Measurements from ENCODE around the gene INTS7. TPM values are rescaled to one million over a fixed set of nuclear protein-coding genes. Genes with fewer than 3 reads are reported as not detected.
"Not testable (repeated sequence)": the region's sequence is repeated elsewhere in the genome, so short reads cannot be mapped to it uniquely, and the experiment has no call there.

The INTS7 gene
- total RNA-seq, 6 experiments from 2014 or later: 9.6 to 14.5 (median 13.3) TPM

GRCh38 chr1:212002536-212002935 lies 32.8 kb downstream of the INTS7 start:
- Mint-ChIP-seq H3K4me1 (ENCODE audit: low read depth) (peaks cover 10% of the 10 kb centered on the region), H3K4me3 (no peak overlapping the region), H3K27me3 (ENCODE audit: insufficient read depth) (0 out of 2 replicates have a peak, but pooled peaks cover 2% of the 10 kb centered on the region), H3K27ac (no peak overlapping the region), H3K9me3 (no peaks in the 10 kb centered on the region), H3K36me3 (ENCODE audit: low read depth) (peaks cover 24% of the 10 kb centered on the region)
- no peak for TF ChIP-seq CTCF (IDR thresholded peaks at IDR 0.05)
- no peak for DNase-seq

- not testable (repeated sequence) for H3K27me3 Mint-ChIP-seq (ENCODE audit: insufficient read depth); DNase-seq; H3K4me1 Mint-ChIP-seq (ENCODE audit: low read depth); H3K4me3 Mint-ChIP-seq; H3K9me3 Mint-ChIP-seq; H3K27ac Mint-ChIP-seq
- peaks cover 20% of the 10 kb centered on the region for H3K36me3 Mint-ChIP-seq (ENCODE audit: low read depth)
Observed at GRCh38 chr1:211997426-211997825, 37.9 kb downstream of the INTS7 start.

- Mint-ChIP-seq H3K27me3 (ENCODE audit: insufficient read depth) (no peaks in the 10 kb centered on the region), H3K27ac (no peak overlapping the region; the same call in 1 of the 2 replicates), H3K4me1 (ENCODE audit: low read depth) (no peaks in the 10 kb centered on the region), H3K4me3 (no peak overlapping the region), H3K36me3 (ENCODE audit: low read depth) (peaks cover 1% of the 10 kb centered on the region; the same call in 1 of the 2 replicates), H3K9me3 (no peaks in the 10 kb centered on the region)
- no peak for TF ChIP-seq CTCF (IDR thresholded peaks at IDR 0.05)
- DNase-seq: no peak
Observed at GRCh38 chr1:211991695-211992094, 43.7 kb downstream of the INTS7 start.

- Mint-ChIP-seq H3K4me3 (no peak overlapping the region), H3K27ac (no peak overlapping the region), H3K9me3 (no peaks in the 10 kb centered on the region), H3K4me1 (ENCODE audit: low read depth) (no peaks in the 10 kb centered on the region), H3K36me3 (ENCODE audit: low read depth) (peaks cover 8% of the 10 kb centered on the region; the same call in 1 of the 2 replicates), H3K27me3 (ENCODE audit: insufficient read depth) (no peaks in the 10 kb centered on the region)
- no peak for TF ChIP-seq CTCF (IDR thresholded peaks at IDR 0.05)
- no peak for DNase-seq
Observed at GRCh38 chr1:211986628-211987254, 48.6 kb downstream of the INTS7 start.

GRCh38 chr1:211985556-211986264 lies 49.6 kb downstream of the INTS7 start:
- Mint-ChIP-seq H3K9me3 (no peaks in the 10 kb centered on the region), H3K4me1 (ENCODE audit: low read depth) (no peaks in the 10 kb centered on the region), H3K36me3 (ENCODE audit: low read depth) (peaks cover 8% of the 10 kb centered on the region; the same call in 1 of the 2 replicates), H3K27me3 (ENCODE audit: insufficient read depth) (no peaks in the 10 kb centered on the region), H3K4me3 (no peak overlapping the region), H3K27ac (no peak overlapping the region)
- TF ChIP-seq CTCF (IDR thresholded peaks at IDR 0.05): no peak
- DNase-seq: no peak

- Mint-ChIP-seq H3K27me3 (ENCODE audit: insufficient read depth) (no peaks in the 10 kb centered on the region), H3K36me3 (ENCODE audit: low read depth) (no peaks in the 10 kb centered on the region; the same call in 1 of the 2 replicates), H3K27ac (no peak overlapping the region), H3K4me3 (no peak overlapping the region), H3K9me3 (no peaks in the 10 kb centered on the region), H3K4me1 (ENCODE audit: low read depth) (no peaks in the 10 kb centered on the region)
- TF ChIP-seq CTCF (IDR thresholded peaks at IDR 0.05): no peak
- no peak for DNase-seq
Observed at GRCh38 chr1:211978596-211978995, 56.8 kb downstream of the INTS7 start.
